Activated naive CD4-positive, alpha-beta T cell treated with Interleukin-2 at 50 U/mL for 16 hours (primary cell): Measurements from ENCODE around the gene FUCA1.
"Not testable (repeated sequence)": the region's sequence is repeated elsewhere in the genome, so short reads cannot be mapped to it uniquely, and the experiment has no call there.

Experiments
- DNase-seq: peaks from one replicate; pipeline ENCODE4 v3.0.0-alpha.2; 2020

Gene FUCA1

GRCh38 chr1:23895082-23895481, 27.0 kb upstream of the FUCA1 start:
- no peak for DNase-seq

DNA sequence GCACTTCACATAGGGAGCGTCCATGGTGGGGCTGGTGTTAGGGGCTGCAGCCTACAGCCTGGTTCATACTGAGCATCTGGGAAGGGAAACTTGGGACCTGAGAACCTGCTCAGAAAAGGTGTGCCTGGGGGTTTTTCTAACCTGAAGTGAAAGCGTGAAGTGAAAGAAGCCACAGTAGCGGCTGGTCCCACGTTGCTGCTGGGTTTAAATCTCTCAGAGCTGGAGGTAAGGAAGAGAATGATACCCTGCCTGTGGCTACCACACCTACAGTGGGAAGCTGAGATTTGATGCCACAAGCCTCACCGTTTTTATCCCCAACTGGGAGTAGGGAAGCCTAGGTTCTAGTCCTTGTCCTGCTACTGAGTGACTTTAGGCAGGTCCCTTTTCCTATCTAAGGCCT, 21.0 kb upstream of the FUCA1 start:
- no peak for DNase-seq

GRCh38 chr1:23885222-23885621, 17.1 kb upstream of the FUCA1 start:
- no peak for DNase-seq

- no peak for DNase-seq
These were observed 14.7 kb upstream of the FUCA1 start for GRCh38 chr1:23882746-23883145.

- DNase-seq = no peak
These were observed 11.7 kb upstream of the FUCA1 start for GRCh38 chr1:23879809-23880208.

DNA sequence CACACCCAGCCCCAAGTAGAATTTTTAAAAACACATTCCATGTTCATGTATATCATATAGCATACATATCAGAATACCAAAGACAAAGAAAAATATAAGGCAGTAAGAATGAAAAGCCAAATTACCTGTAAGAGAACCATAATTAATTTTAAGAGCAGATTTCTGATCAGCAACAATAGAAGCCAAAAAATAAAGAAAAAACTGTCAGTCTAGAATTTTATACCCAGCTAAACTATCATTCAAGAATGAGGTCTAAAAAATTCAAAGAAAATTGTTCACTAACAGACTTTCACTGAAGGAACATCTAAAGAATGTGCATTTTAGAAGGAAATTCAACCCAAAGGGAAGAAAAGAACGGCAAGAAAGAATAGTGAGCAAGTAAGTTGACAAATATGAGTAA, 10.6 kb upstream of the FUCA1 start:
- no peak for DNase-seq

DNA sequence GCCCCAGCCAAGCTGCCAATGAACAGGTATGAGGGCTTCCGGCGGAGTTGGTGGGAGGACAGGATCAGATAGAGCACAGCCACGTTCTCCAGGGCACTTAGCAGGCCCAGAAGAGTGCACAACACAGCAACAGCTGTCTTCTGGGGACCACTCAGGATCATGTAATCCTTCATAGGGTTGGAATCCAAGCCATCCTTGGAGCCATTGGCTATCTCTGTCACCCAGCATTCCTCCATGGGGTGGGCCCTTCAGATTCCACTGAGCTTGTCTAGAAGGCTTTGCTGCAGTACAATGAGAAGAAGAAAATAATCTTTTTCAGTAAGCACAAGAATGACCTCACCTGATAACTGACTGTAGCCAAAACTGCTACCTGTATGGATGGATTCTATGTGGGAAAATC, 7.3 kb upstream of the FUCA1 start:
- DNase-seq = no peak

GRCh38 chr1:23872421-23872820, 4.3 kb upstream of the FUCA1 start:
- DNase-seq = no peak

DNA sequence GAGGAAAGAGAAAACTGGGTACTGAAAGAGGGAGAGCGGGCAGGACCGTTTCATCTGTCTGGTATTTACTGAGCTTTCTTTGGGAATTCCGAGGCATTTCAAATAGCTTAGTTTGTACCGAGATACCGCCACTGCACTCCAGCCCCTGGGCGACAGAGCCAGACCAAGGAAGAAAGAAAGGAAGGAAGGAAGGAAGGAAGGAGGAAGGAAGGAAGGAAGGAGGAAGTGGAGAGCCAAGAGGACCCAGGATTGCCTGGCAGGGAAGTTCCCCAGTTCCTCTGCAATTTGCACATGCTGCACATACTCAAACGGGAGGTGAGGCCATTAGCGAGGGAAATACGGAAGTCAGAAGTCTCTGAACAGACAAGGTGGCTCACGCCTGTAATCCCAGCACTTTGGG, 961 bp upstream of the FUCA1 start:
- no peak for DNase-seq

DNA sequence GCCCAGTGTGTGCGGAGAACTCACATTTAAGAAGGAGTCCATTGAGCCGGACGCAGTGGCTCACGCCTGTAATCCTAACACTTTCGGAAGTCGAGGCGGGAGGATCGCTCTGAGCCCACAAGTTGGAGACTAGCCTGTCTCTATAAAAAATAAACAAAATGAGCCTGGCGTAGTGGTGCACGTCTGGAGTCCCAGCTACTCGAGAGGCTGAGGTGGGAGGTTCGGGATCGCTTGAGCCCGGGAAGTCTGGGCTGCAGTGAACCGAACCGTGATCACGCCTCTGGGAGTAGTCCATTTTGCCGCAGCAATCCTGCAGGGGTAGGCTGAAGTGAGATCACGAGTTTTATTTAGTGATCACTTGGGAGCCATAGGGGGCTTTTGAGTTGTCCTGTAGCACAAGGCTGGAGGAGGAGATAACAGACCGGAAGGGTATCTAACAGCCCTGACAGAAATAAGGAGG, 497 bp upstream of the FUCA1 start:
- DNase-seq = no peak

DNA sequence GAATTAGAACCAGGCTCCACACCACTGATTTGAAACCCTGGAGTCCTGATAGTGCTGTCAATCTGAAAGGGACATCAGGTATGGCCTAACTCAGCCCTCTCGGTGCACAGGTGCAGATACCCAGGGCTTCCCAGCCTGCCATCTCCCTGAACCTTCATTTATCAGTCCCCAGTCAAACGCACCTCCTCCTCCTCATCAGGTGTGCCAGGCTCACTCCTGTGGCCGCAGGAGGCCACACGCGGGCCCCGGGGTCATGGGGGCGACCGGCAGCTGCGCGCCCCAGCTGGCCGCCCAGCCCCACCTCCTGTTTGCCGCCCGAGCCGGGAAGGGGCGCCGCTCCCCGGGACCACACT, 572 bp downstream of the FUCA1 start:
- no peak for DNase-seq

DNA sequence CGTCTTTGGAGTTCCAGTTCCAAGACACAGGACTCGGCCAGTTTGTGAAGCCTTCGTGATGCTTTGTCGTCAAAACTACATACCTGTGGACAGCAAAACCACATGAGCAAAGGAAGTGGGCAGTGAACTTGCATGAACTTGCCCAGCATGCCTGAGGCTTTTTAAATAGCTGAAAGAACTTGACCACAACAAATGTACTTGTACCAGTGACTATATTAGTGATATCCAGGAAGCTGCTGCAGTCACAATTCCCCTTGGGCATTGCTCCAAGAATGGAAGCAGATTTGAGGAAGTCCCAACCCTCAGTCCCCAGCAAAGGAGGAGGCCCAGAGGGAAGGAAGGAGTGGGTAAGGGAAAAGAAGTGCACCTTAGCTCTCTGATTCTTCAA, 2.6 kb downstream of the FUCA1 start:
- no peak for DNase-seq

DNA sequence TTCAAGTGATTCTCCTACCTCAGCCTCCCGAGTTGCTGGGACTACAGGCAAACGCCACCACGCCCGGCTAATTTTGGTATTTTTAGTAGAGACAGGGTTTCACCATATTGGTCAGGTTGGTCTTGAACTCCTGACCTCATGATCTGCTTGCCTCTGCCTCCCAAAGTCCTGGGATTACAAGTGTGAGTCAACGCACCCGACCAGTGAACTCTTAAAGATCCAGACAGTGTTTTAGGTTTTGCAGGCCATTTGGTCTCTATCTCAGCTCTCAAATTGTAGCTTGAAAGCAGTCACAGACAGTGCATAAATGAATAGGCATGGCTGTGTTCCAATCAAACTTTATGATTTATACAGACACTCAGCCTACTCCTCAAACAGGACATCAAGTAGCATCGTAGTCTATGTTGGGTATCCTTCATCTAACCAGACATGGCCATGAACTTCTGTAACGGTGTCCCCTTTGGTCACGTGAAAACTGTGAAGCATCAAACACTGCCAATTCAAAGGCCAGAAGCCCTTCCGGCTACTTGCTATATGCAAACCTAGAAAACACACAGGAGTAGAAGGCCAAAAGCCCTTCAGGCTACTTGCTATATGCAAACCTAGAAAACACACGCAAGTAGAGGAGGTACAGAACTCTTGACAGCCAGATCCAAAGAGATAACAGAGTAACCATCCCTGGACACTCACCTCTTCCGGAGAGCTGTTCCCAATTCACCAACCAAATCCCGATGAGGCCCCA, 3.1 kb downstream of the FUCA1 start:
- DNase-seq = no peak

DNA sequence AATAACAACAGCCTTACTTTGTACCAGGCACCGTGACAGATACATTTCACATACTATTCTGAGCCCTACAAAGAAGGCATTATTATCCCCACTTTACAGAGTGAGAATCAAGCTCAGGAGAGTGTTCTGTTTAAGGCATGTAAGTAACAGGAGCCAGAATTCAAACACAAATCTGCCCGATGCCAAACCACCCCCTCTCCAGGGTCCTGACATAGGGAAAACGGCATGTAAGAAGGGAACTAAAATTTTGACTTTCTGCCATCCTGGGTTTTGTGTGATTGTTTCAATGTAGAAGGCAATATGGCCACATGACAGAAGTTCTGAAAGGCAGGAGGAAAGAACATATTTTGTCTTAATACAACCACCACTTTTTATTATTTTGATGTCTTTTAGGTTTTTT, 5.5 kb downstream of the FUCA1 start:
- DNase-seq = no peak

DNA sequence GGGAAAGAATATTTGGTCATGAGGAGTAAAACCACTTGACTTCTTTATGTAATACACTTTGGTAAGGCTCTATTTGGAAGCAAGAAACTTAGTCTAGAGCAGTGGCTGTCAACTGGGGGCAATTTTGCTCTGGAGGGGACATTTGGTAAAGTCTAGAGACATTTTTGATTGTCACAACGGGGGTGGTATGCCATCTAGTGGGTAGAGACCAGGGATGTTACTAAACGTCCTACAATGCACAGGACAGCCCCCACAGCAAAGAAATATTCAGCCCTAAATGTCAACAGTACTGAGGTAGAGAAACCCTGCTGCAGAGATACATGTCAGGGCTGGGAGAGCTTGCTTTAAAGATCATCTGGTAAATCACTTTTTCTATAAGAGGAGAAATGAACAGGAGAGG, 13.5 kb downstream of the FUCA1 start:
- DNase-seq = no peak

- DNase-seq = not testable (repeated sequence)
These were observed 15.0 kb downstream of the FUCA1 start for GRCh38 chr1:23853124-23853523.

- not testable (repeated sequence) for DNase-seq
These were observed 16.7 kb downstream of the FUCA1 start for GRCh38 chr1:23851406-23851805.

- DNase-seq = no peak
These were observed 19.1 kb downstream of the FUCA1 start for GRCh38 chr1:23848673-23849616.

GRCh38 chr1:23847482-23848095, 20.5 kb downstream of the FUCA1 start:
- DNase-seq = not testable (repeated sequence)

DNA sequence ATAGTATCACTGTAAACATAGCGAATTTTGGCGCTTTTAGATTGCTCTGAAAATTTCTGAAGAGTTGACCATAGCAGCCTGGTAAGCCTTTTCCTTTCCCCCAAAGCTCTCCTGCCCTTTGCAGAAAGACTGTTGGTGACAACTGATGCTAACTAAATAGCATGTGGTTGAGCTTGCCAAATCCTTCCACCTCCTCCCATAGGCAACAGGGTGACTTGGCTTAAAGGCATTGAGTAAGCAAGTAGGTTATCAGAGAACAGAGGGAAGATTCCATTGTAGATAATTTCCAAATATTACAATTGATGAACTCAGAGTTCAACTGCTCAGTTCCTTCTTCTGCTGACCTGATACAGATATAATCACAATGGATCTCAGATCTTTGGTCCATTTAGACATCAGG, 22.9 kb downstream of the FUCA1 start:
- DNase-seq = no peak

- no peak for DNase-seq
These were observed 24.4 kb downstream of the FUCA1 start for GRCh38 chr1:23843644-23844043.

DNA sequence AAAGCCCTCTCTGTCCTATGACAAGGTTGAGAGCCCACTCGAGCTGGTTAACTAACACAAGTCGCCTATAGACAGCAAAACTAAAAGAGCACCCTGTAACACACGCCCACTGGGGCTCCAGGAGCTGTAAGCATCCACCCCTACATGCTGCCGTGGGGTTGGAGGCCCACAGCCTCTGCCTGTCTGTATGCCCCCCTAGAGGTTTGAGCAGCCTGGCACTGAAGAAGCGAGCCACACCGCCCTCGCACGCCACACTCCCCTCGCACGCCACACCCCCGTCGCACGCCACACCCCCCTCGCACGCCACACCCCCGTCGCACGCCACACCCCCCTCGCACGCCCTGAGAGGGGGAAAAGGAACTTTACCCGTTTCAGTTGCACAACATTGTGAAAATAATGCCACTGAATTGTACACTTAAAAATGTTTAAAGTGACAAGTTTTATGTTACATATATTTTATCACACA, 29.7 kb downstream of the FUCA1 start:
- DNase-seq = peak; percentile 76

DNA sequence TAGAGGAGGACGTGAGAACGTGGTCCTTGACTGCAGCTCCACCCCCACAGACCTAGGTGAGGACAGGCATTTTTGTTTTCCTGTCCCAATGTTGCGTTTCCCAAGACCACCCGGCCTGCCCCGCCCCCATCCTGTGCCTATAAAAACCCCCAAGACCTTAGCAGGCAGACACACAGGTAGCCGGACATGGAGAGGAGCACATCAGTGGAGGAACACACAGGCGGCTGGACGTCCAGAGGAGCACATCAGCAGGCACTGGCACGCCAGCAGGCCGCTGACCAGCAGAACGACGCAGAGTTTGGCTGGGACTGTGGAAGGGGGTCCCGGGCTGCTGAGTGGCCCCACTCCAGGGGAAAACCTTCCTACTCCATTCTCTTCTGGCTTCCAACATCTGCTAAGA, 30.2 kb downstream of the FUCA1 start:
- DNase-seq = no peak

- DNase-seq = no peak
These were observed 32.1 kb downstream of the FUCA1 start for GRCh38 chr1:23836037-23836436.
